Neural progenitor cell (in vitro differentiated cells): ENCODE measurements around the gene MOB4.

Source experiments
- EZH2phosphoT487 ChIP-seq: fragments of 200-600 bp; sonication (generic); IDR thresholded peaks from 2 replicates; pipeline ENCODE4 v1.6.1; 2017; ENCODE audit warnings: antibody characterized with exemption
- TF ChIP-seq, protein P1 (sequence below): fragments of 200-600 bp; sonication (generic); IDR thresholded peaks from 2 replicates; pipeline ENCODE4 v1.5.1; 2017; ENCODE audit warnings: antibody characterized with exemption, mild to moderate bottlenecking

- TF ChIP-seq, protein P1, sequence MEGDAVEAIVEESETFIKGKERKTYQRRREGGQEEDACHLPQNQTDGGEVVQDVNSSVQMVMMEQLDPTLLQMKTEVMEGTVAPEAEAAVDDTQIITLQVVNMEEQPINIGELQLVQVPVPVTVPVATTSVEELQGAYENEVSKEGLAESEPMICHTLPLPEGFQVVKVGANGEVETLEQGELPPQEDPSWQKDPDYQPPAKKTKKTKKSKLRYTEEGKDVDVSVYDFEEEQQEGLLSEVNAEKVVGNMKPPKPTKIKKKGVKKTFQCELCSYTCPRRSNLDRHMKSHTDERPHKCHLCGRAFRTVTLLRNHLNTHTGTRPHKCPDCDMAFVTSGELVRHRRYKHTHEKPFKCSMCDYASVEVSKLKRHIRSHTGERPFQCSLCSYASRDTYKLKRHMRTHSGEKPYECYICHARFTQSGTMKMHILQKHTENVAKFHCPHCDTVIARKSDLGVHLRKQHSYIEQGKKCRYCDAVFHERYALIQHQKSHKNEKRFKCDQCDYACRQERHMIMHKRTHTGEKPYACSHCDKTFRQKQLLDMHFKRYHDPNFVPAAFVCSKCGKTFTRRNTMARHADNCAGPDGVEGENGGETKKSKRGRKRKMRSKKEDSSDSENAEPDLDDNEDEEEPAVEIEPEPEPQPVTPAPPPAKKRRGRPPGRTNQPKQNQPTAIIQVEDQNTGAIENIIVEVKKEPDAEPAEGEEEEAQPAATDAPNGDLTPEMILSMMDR = no peak
- no peak for TF ChIP-seq EZH2phosphoT487
These were observed 539 bp upstream of the MOB4 start for GRCh38 chr2:197515315-197515738.
